GM12875 (cell line): ENCODE results near the gene NOTCH1.

Experiments used
- H3K4me3 ChIP-seq: one replicate; pipeline ENCODE4 v1.5.1; 2011; ENCODE audit warnings: low read depth, low read length, control low read depth
- TF ChIP-seq, protein P1 (sequence below): IDR thresholded peaks from 2 replicates; pipeline ENCODE4 v1.5.1; 2011; ENCODE audit warnings: low read depth, mild to moderate bottlenecking, control low read depth, inconsistent platforms, low read length, moderate library complexity, borderline replicate concordance; ENCODE audit not compliant: insufficient read depth

Gene NOTCH1

DNA sequence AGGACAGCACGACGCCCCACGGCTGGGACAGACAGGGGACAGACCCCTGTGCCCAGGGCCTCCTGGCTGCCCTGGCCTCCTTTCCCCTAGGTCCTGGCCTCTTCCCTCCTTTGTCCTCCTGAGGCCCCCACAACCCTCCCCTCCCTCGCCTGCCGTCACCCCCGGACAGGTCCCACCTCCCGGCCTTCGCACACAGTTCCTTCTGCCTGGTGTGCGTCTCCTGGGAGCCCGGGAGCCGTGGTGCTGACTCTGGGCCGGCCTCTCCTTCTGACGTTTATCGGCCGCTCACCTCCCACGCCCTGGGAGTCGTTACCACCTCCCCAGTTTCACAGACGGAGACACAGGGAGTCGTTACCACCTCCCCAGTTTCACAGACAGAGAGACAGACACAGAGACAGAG lies 25.1 kb upstream of the NOTCH1 start:
- H3K4me3 ChIP-seq: no peak overlapping the region
- TF ChIP-seq, protein P1, sequence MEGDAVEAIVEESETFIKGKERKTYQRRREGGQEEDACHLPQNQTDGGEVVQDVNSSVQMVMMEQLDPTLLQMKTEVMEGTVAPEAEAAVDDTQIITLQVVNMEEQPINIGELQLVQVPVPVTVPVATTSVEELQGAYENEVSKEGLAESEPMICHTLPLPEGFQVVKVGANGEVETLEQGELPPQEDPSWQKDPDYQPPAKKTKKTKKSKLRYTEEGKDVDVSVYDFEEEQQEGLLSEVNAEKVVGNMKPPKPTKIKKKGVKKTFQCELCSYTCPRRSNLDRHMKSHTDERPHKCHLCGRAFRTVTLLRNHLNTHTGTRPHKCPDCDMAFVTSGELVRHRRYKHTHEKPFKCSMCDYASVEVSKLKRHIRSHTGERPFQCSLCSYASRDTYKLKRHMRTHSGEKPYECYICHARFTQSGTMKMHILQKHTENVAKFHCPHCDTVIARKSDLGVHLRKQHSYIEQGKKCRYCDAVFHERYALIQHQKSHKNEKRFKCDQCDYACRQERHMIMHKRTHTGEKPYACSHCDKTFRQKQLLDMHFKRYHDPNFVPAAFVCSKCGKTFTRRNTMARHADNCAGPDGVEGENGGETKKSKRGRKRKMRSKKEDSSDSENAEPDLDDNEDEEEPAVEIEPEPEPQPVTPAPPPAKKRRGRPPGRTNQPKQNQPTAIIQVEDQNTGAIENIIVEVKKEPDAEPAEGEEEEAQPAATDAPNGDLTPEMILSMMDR: no peak

DNA sequence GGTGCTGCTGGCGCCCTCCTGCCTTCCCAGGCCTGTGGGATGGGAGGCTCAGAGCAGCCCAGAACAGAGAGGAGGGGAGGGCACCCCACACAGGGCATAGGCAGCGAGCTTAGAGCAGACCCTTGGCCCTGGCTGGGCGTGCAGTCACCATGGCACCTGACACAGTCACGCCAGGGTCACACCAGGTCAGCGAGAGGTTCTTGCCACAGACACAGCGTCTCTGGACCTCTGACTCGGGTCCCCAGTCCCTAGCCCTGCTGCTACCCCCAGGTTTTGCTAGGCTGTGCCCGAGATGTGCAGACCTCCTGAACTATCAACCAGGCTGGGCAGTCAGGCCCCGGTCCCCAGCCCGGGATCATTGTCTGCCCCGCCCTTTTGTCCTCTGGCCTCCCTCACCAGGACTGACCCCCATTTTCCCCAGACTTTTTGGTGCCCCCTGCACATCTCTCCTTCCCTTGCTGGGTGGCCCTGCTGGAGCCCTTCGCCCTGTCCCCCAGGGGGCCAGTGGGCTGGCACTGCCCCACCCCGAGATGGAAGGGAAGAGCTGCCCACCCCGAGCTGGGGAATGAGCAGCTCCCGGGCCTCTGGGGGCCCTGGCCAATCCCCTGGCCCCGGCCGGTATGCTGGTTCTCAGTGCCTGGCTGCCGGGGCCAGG lies 24.5 kb upstream of the NOTCH1 start:
- TF ChIP-seq, protein P1: no peak
- H3K4me3 ChIP-seq: no peak overlapping the region

DNA sequence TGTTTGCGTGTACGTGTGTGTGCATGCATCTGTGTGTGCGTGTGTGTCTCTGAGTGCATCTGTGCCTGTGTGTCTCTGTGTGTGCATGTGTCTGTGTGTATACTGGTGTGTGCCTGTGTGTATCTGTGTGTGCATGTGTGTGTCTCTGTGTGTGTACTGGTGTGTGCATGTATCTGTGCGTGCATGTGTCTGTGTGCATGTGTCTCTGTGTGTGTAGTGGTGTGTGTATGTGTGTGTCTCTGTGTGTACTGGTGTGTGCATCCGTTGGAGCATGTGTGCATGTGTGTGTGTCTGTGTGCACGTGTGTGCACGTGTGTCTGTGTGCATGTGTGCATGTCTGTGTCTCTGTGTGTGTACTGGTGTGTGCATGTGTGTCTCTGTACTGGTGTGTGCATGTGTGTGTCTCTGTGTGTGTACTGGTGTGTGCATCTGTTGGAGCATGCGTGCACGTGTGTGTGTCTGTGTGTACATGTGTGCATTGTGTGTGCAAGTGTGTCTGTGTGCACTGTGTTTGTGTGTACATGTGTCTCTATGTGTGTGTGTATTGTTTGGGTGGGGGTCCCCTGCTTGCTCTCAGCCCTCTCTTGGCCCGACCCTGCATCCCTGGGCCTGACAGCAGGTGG lies 23.8 kb upstream of the NOTCH1 start:
- TF ChIP-seq, protein P1: no peak
- no peak overlapping the region for H3K4me3 ChIP-seq

DNA sequence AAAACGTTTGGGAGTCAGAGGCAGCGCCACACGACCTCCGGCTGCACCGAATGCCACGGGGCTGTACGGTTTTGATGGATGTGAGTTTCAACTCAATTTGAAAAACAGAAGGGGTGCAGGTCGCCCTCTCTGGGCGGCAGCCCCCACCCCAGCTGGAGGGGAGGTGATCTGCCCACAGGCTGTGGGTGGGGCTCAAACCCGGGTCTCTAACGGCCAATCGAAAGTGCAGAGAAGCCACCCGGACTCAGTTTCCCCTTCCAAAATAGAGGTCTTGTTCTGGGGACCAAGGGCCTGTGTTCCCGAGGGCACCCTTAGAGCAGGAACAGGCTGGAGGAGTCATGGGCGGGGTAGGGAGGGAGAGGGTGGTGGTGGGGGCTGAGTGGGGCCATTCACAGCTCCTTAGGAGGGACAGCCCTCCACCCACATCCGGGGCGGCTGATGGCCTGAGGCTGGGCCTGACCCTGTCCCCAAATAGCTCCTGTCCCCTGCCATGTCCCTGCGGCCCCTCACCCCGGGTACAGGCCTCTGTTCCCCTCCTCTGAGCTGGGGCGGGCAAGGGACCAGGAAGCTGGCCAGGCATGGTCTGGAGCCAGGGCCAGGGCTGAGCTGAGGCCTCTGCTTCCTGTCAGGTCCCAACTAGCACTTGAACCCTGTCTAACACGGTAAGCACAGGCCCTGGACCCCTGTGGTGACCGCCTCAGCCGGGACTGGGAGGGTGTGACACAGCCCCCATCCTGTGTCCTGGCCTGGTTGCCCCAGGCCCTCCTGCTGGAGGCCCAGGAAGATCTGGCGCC lies 22.6 kb upstream of the NOTCH1 start:
- TF ChIP-seq, protein P1: no peak
- no peak overlapping the region for H3K4me3 ChIP-seq

DNA sequence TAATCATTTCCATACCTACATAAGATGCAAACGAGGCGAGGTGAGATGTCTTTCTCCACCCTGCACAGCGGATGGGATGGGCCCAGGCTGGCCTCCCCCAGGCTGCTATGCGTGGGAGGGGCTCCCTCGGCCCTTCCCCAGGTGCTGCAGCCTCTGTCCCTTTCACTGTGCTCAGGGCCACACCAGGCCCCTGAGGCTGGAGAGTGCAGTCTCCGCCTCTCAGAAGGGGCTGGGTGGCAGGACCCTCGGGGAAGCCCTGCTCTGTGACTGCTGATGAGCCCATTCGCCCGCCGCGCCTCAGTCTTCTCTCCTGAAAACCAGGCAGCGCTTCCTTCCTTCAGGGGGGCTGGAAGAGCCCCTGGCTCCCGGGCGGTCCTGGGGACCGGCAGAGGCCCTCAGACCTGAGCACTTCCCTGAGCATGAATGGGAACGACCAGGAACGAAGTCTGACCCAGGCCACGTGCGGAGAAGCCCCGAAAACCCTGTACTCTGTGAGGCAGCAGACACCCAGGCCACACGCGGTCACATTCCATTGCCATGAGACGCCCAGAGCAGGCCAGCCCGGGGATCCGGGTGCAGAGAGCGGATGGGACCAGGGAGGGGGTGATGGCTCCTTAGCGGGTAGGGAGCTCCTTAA lies 21.9 kb upstream of the NOTCH1 start:
- TF ChIP-seq, protein P1: no peak
- no peak overlapping the region for H3K4me3 ChIP-seq

DNA sequence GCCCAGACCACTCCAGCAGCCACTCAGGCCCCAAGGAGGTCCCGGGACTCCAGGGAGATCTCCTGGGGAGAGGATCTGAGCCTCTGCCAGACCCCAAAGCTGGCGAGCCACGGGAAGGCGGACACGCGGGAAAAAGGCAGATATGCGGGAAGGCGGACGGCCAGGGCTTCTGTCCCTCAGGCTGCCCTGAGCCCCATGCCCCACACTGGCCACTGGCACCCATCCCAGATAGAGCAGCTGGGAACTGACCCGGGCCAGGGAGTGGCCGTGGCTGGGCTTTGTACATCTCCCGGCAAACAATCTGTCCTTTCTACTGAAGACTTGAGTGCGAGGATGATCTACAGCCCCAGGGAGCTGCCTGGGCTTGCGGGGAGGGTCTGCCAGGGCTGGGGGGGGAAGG lies 21.1 kb upstream of the NOTCH1 start:
- H3K4me3 ChIP-seq: no peak overlapping the region
- TF ChIP-seq, protein P1: no peak

DNA sequence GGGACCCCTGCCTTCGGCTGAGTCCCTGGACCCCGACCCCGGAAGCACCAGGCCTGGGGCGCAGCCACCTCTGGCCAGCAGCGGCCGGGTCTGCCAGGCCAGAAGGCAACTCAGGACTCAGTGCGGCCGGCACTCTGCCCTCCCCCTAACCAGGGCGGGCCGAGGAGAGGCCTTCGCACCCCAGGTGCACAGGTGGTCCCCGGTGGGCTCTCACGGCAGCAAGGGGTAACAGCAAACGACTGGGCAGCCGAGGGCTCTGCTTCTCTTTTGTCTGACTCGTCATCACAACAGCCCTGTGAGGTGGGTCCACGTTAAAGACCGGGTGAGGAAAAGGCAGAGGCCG lies 20.7 kb upstream of the NOTCH1 start:
- TF ChIP-seq, protein P1: no peak
- H3K4me3 ChIP-seq: no peak overlapping the region
